ENCODE results near the gene RPS14. TPM values are rescaled to one million over a fixed set of nuclear protein-coding genes. Genes with fewer than 3 reads are reported as not detected.

Gene RPS14
- total and polyA plus RNA-seq, 8 donors, result 1,164 to 2,138 (median 1,539) TPM

DNA sequence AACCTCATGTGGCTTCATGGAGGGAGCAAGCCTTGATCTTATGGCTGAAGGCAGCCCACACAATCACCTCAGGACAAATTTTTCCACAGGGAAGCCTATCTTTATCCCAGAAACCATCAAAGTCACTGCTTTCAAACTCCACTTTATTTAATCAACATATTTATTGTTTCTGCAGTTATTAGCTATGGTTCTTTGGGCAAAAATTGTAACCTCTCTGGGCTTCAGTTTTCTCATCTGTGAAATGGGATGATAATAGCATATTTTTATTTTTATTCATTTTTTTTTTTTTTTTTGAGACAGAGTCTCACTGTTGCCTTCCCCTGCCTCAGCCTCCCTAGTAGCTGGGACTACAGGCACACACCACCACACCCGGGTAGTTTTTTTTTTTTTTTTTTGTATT is 2.1 kb upstream of the RPS14 start:
- Histone ChIP-seq H3K4me1 (peaks cover 7 to 17% (median 8%) of the 10 kb centered on the region in 3 donors), H3K27me3 (no peaks in the 10 kb centered on the region), H3K9me3 (no peaks in the 10 kb centered on the region), H3K4me3 (no peak overlapping the region), H3K27ac (no peak overlapping the region), H3K36me3 (peaks cover 4 to 11% (median 7%) of the 10 kb centered on the region in 3 donors)
- ATAC-seq (no peak), DNase-seq (no peak), FAIRE-seq (no peak)
- WGBS, 2 donors, result 86 to 100% methylated on average over 1 of the region's 1 CpG
- intact Hi-C loops (cut with DNase I), result loop anchor here in 1 of 3 donors (10.0 kb wide), 1 partner anchor 393 kb away; the partner anchor contains the start of gene IRGM
- no peak for TF ChIP-seq CTCF (IDR thresholded peaks at IDR 0.05)

DNA sequence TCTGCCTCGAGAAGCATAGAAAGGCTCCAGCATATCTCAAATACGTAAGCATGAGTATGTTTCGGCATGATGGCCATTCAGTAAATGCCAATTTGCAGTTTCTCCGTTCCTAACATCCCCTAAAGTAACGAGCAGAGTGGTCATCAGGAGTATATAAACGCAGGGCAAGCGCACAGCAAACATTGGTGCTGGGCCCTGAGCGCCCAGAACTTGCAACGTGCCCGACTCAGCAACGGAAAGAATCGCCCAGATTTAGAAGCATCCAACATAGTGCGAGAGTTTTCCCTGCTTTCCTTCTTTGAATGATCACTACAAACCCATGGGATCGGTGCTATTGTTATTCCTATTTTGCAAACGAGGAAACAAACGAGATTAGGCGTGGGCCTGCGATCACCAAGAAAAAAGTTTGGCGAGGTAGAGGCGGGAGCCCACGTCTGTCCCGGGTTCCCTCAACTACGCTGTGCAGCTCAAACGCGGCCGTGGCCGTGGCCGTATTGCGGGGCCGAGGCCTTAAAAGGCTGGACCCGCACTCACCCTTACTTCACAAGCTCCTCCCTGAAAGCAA is 505 bp downstream of the RPS14 start:
- WGBS, 2 donors, result 0% methylated on average over 31 of the region's 31 CpGs
- Histone ChIP-seq H3K36me3 (peaks cover 14 to 37% (median 33%) of the 10 kb centered on the region in 3 donors), H3K4me3 (peak overlapping the region; percentile 57 to 70 (median 69)), H3K4me1 (peaks cover 7 to 17% (median 8%) of the 10 kb centered on the region in 3 donors), H3K9me3 (no peaks in the 10 kb centered on the region), H3K27ac (peak overlapping the region; percentile 92 to 98 (median 96)), H3K27me3 (no peaks in the 10 kb centered on the region)
- intact Hi-C loops (cut with DNase I), result no loop called here
- ATAC-seq, result peak; percentile 54 to 66 (median 62)
- DNase-seq, result no peak
- no peak for FAIRE-seq
- no peak for TF ChIP-seq CTCF (IDR thresholded peaks at IDR 0.05)

GRCh38 chr5:150448334-150448733 is 1.2 kb downstream of the RPS14 start:
- intact Hi-C loops (cut with DNase I), result no loop called here
- 13 to 18% methylated on average over 4 of the region's 4 CpGs for WGBS, 2 donors
- FAIRE-seq, result no peak

DNA sequence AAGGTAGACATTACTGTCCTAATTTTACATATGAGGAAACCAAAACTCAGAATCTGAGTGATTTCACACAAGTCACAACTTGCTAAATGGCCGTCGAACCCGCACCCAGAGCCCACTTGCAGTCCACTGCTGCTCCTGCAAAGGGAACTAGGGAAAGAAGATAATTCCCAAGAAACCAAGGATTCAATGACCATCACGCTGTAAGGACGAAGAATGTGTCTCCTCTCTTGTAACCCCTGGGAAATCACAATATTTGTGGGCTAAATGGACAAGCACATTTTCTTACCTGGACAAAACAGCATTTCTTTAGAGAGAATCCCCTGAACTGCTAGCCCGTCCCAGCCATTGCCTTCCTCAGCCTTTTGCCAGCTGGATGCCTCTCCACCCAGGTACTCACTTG is 2.4 kb downstream of the RPS14 start:
- Histone ChIP-seq H3K9me3 (no peaks in the 10 kb centered on the region), H3K4me3 (peak overlapping the region in 1 of 4 donors; percentile 69), H3K27me3 (no peaks in the 10 kb centered on the region), H3K27ac (no peak overlapping the region), H3K4me1 (peaks cover 7 to 17% (median 8%) of the 10 kb centered on the region in 3 donors), H3K36me3 (peaks cover 14 to 46% (median 37%) of the 10 kb centered on the region in 3 donors)
- ATAC-seq (no peak), DNase-seq (no peak), FAIRE-seq (no peak)
- intact Hi-C loops (cut with DNase I), result no loop called here
- TF ChIP-seq CTCF (IDR thresholded peaks at IDR 0.05), result no peak
- WGBS, 2 donors, result 82 to 90% methylated on average over 6 of the region's 6 CpGs

More at GRCh38 chr5:150448334-150448733, 1.2 kb downstream of the RPS14 start:
- no peak for TF ChIP-seq CTCF (IDR thresholded peaks at IDR 0.05)
- Histone ChIP-seq H3K4me3 (peak overlapping the region; percentile 57 to 70 (median 69)), H3K9me3 (no peaks in the 10 kb centered on the region), H3K27me3 (no peaks in the 10 kb centered on the region), H3K36me3 (peaks cover 14 to 44% (median 37%) of the 10 kb centered on the region in 3 donors), H3K4me1 (peaks cover 7 to 17% (median 8%) of the 10 kb centered on the region in 3 donors), H3K27ac (no peak overlapping the region)
- DNase-seq, result no peak
- ATAC-seq, result no peak

DNA sequence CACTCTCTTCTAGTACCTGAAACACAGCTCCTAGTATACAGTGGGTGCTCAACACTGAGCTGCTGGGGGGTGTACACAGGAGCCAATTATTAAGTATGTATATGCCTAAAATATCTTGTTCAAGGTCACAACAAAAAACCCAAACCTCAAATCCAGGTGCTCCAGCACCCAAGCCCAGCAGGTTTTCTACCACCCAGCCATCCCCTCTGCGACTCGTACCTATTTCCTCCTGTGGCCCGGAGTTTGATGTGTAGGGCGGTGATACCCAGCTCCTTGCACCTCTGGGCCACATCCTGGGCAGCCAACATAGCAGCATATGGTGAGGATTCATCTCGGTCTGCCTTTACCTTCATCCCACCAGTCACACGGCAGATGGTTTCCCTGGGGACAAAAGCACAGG is 3.0 kb downstream of the RPS14 start:
- ATAC-seq (no peak), DNase-seq (no peak), FAIRE-seq (no peak)
- Histone ChIP-seq H3K36me3 (peaks cover 14 to 46% (median 37%) of the 10 kb centered on the region in 3 donors), H3K4me1 (peaks cover 7 to 17% (median 8%) of the 10 kb centered on the region in 3 donors), H3K27ac (no peak overlapping the region), H3K4me3 (no peak overlapping the region), H3K27me3 (no peaks in the 10 kb centered on the region), H3K9me3 (no peaks in the 10 kb centered on the region)
- 85 to 89% methylated on average over 6 of the region's 6 CpGs for WGBS, 2 donors
- intact Hi-C loops (cut with DNase I), result no loop called here
- TF ChIP-seq CTCF (IDR thresholded peaks at IDR 0.05), result no peak

Data from pancreas (tissue), 10 donors.